ENCODE measurements around the gene NNMT. TPM values are rescaled to one million over a fixed set of nuclear protein-coding genes. Genes with fewer than 3 reads are reported as not detected.

Gene NNMT
- 100 to 1,000 TPM in 2 of 4 donors, 10 to 100 TPM in 1, 1 to 10 TPM in 1; 4.6 to 362 (median 116) TPM for total RNA-seq

GRCh38 chr11:114295676-114296604 lies at the start of gene NNMT:
Gene NNMT (plus strand): TSS chr11:114296399. CDS start chr11:114296557, 158 bp downstream.
- no peaks in the 10 kb centered on the region for H3K27me3 ChIP-seq
- peaks cover 7 to 10% of the 10 kb centered on the region in 2 donors for H3K4me1 ChIP-seq
- H3K36me3 ChIP-seq, result no peaks in the 10 kb centered on the region
- intact Hi-C loops (cut with DNase I; ENCODE audit: low total_unique reads), result no loop called here
- TF ChIP-seq POLR2A (IDR thresholded peaks at IDR 0.05), result peak; percentile 24 to 41
- no peak for TF ChIP-seq CTCF (IDR thresholded peaks at IDR 0.05)
- no peaks in the 10 kb centered on the region for H3K9me3 ChIP-seq
- DNase-seq, result peak; percentile 74 to 85
- peak within 1 kb of the TSS; percentile 34 to 36 for H3K4me3 ChIP-seq
- H3K27ac ChIP-seq, result peak within 1 kb of the TSS; percentile 90 to 96

DNA sequence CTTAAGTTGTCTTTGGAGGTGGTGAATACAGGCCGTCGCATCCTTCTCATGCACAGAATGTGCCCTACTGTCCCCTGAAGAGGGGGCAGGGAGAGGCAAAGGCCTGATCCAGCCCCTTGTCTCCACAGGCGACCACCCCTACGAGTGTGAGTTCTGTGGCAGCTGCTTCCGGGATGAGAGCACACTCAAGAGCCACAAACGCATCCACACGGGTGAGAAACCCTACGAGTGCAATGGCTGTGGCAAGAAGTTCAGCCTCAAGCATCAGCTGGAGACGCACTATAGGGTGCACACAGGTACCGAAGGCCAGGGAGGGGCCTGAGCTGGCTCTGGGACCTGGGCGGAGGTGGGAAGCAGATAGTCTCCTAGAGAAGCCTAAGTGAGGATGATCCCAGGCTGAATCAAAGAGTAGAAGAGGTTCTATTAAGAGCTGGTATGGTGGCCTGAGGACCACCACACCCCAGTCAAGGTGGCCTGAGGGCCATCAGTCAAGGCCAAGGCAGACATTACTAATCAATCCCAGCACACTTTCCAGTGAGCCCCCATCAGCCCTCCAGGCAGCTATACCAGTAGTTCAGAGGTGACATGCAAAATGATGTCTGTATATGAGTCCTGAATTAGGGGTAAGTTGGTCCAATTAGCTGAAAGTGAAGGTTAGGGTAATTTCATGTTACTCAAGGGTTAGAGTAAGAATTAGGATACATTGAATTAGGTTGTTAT lies 49.0 kb upstream of the NNMT start:
- H3K36me3 ChIP-seq, result no peaks in the 10 kb centered on the region
- no peaks in the 10 kb centered on the region for H3K27me3 ChIP-seq
- TF ChIP-seq POLR2A (IDR thresholded peaks at IDR 0.05) (no peak), CTCF (IDR thresholded peaks at IDR 0.05) (no peak)
- no peaks in the 10 kb centered on the region for H3K9me3 ChIP-seq
- H3K4me3 ChIP-seq, result no peak overlapping the region
- H3K4me1 ChIP-seq, result peaks cover 5 to 8% of the 10 kb centered on the region in 2 donors
- no peak overlapping the region for H3K27ac ChIP-seq
- intact Hi-C loops (cut with DNase I; ENCODE audit: low total_unique reads), result no loop called here
- DNase-seq, result no peak

DNA sequence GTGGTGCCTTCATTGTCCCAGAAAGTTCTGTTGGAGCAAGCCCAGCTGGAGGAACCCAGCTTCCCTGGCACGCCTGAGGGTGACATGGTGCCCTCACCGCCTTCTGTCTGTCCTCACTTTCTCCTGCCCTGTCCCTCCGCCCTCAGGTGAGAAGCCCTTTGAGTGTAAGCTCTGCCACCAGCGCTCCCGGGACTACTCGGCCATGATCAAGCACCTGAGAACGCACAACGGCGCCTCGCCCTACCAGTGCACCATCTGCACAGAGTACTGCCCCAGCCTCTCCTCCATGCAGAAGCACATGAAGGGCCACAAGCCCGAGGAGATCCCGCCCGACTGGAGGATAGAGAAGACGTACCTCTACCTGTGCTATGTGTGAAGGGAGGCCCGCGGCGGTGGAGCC lies 46.0 kb upstream of the NNMT start:
- Histone ChIP-seq H3K36me3 (no peaks in the 10 kb centered on the region), H3K4me3 (no peak overlapping the region), H3K4me1 (peaks cover 5 to 8% of the 10 kb centered on the region in 2 donors), H3K27me3 (no peaks in the 10 kb centered on the region), H3K9me3 (no peaks in the 10 kb centered on the region), H3K27ac (peak overlapping the region; percentile 71 to 73)
- intact Hi-C loops (cut with DNase I; ENCODE audit: low total_unique reads), result loop anchor here (10.0 kb wide), 2 partner anchors 55 to 85 kb away; no protein-coding TSS in a partner anchor
- DNase-seq, result no peak
- TF ChIP-seq POLR2A (IDR thresholded peaks at IDR 0.05) (no peak), CTCF (IDR thresholded peaks at IDR 0.05) (no peak)

DNA sequence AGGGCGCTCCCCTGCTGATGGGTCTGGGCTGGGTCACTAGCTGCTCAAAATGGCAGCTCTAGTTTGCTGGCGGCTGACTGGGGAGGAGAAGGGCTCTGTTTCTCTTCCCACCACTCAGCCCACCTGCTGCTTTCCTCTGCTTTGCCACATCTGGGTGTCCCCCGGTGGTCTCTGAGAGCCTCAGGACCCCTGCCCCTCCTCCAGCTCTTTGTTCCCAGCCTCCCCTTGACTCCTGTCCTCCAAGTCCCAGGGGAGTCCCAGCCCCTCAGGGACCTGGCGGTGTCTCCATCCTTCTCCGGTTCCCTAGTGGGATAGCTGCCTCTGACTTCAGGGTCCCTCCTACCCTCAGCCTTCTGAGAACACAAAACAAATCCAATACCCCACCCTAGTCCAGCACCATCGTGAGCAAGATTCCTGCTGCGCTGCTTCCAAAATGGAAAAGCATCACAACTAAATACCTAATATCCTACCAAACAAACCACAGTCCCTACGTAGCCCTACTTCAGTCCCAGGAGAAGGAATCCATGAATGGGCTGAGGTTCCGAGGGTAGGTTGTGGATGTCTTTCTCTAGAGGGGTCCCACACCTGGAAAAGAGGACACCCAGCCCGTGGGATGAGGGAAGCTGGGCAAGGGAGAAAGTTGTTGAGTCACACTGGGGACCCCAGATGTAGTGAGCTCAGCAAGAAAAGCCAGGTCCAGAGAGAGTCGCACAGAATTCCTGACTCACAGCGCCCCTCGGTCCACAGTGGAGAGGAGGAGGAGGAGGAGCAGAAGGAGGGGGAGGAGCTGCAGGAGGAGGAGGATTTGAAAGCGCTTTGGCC lies 45.0 kb upstream of the NNMT start:
- intact Hi-C loops (cut with DNase I; ENCODE audit: low total_unique reads), result loop anchor here (10.0 kb wide), 2 partner anchors 56 to 86 kb away; no protein-coding TSS in a partner anchor

More for the DNA sequence above, 45.0 kb upstream of the NNMT start:
- Histone ChIP-seq H3K4me1 (peaks cover 5 to 8% of the 10 kb centered on the region in 2 donors), H3K4me3 (no peak overlapping the region), H3K36me3 (no peaks in the 10 kb centered on the region), H3K27me3 (no peaks in the 10 kb centered on the region), H3K9me3 (no peaks in the 10 kb centered on the region), H3K27ac (peak overlapping the region; percentile 71 to 73)
- peak; percentile 45 to 79 for DNase-seq
- TF ChIP-seq CTCF (IDR thresholded peaks at IDR 0.05), result no peak
